Measurements from ENCODE around the gene FGFBP1. TPM values are rescaled to one million over a fixed set of nuclear protein-coding genes. Genes with fewer than 3 reads are reported as not detected.

FGFBP1 gene
- total RNA-seq, 1 experiment from 2014 or later = not detected

- Mint-ChIP-seq H3K27ac (no peak overlapping the region), H3K36me3 (ENCODE audit: insufficient read depth in 1 of 3, low read depth in 3 of 3) (no peaks in the 10 kb centered on the region), H3K4me1 (no peaks in the 10 kb centered on the region), H3K4me3 (no peak overlapping the region), H3K9me3 (no peaks in the 10 kb centered on the region), H3K27me3 (ENCODE audit: low read depth) (no peaks in the 10 kb centered on the region; the same call in 1 of the 2 replicates)
- no peak overlapping the region for H3K27ac ChIP-seq (ENCODE audit: insufficient read length, low read depth, low read length)
- TF ChIP-seq CTCF (conservative IDR thresholded peaks at IDR 0.05) = no peak
- H3K4me2 ChIP-seq (ENCODE audit: insufficient read depth, insufficient read length, low read length) = no peak overlapping the region
- no peak overlapping the region for H3K9ac ChIP-seq (ENCODE audit: extremely low read depth, insufficient read length, low read length)
- H4K5ac ChIP-seq (ENCODE audit: insufficient read length, low read depth, low read length) = no peak overlapping the region
- no CpG with 5 or more reads among the region's 1 CpG for WGBS (ENCODE audit: extremely low coverage, insufficient read length, low lambda C conversion rate)
- H3K79me1 ChIP-seq (ENCODE audit: insufficient read depth, low read depth, low read length, poor library complexity, severe bottlenecking) = no peaks in the 10 kb centered on the region
- no peaks in the 10 kb centered on the region for H3K27me3 ChIP-seq (ENCODE audit: insufficient read depth, low read length)
- H3T11ph ChIP-seq (ENCODE audit: low read length) = no peak overlapping the region
- H2BK20ac ChIP-seq (ENCODE audit: low read depth, low read length, poor library complexity, severe bottlenecking) = no peak overlapping the region
- no peak overlapping the region for H4K8ac ChIP-seq (replicated peaks; ENCODE audit: insufficient read length, low read depth, low read length)
- H2BK12ac ChIP-seq (ENCODE audit: insufficient read length, low read depth, low read length) = no peak overlapping the region
- H3K9me3 ChIP-seq (ENCODE audit: control insufficient read depth, low read depth, low read length) = no peaks in the 10 kb centered on the region
- no peaks in the 10 kb centered on the region for H3K23me2 ChIP-seq (ENCODE audit: insufficient read length, low read depth, low read length, poor library complexity, severe bottlenecking)
- no peak overlapping the region for H3K23ac ChIP-seq (ENCODE audit: insufficient read length, low read depth, low read length)
- no peak overlapping the region for H3K4ac ChIP-seq (ENCODE audit: low read depth, low read length)
- H4K91ac ChIP-seq (ENCODE audit: insufficient read length, low read depth, low read length) = no peak overlapping the region
- H2BK120ac ChIP-seq (ENCODE audit: low read depth, low read length, poor library complexity, severe bottlenecking) = no peak overlapping the region
- no peak overlapping the region for H2BK15ac ChIP-seq (ENCODE audit: low read depth, low read length)
- H3K18ac ChIP-seq (ENCODE audit: insufficient read length, low read depth, low read length) = no peak overlapping the region
- H3K56ac ChIP-seq (ENCODE audit: insufficient read length, low read depth, low read length) = no peak overlapping the region
- no peaks in the 10 kb centered on the region for H3K4me1 ChIP-seq (ENCODE audit: insufficient read depth, low read length)
- H3K14ac ChIP-seq (ENCODE audit: insufficient read depth, low read length) = no peak overlapping the region
- no peak overlapping the region for H2AK5ac ChIP-seq (ENCODE audit: insufficient read length, low read length)
- no peak overlapping the region for H2AFZ ChIP-seq (ENCODE audit: low read length)
- no peak for DNase-seq
- no peaks in the 10 kb centered on the region for H3K79me2 ChIP-seq (ENCODE audit: insufficient read depth, low read length)
- no peak overlapping the region for H2BK5ac ChIP-seq (ENCODE audit: insufficient read length, low read length)
- H4K20me1 ChIP-seq (ENCODE audit: control insufficient read depth, insufficient read depth, insufficient read length) = no peaks in the 10 kb centered on the region
Measured at GRCh38 chr4:15945516-15945915, 7.0 kb upstream of the FGFBP1 start.
